Keratinocyte (primary cell): ENCODE data around the gene ELAVL2. TPM values are rescaled to one million over a fixed set of nuclear protein-coding genes. Genes with fewer than 3 reads are reported as not detected.

Experiments used
- DNase-seq: peaks from one replicate; pipeline ENCODE4 v3.0.0-alpha.2; 2011; ENCODE audit warnings: low read depth, missing footprints, low spot score
- FAIRE-seq: peaks from 2 replicates; lab custom pipeline; 2011; peaks lifted over from hg19 to GRCh38; lab: Jason Lieb, UNC
- H2AFZ ChIP-seq: 2 replicates; pipeline ENCODE4 v1.6.0; 2012; ENCODE audit warnings: low read length, control low read depth, inconsistent platforms; ENCODE audit not compliant: control insufficient read depth
- H3K27ac ChIP-seq: 2 replicates; pipeline ENCODE4 v1.5.1; 2011; ENCODE audit warnings: low read length; ENCODE audit not compliant: control insufficient read depth, insufficient read depth
- H3K27me3 ChIP-seq: 3 replicates; pipeline ENCODE4 v1.6.0; 2011; ENCODE audit warnings: low read length; ENCODE audit not compliant: control insufficient read depth, insufficient read depth; ENCODE audit errors: extremely low read depth
- H3K36me3 ChIP-seq, 2 experiments: 2 replicates in 1 of 2; 3 replicates in 1 of 2; pipeline ENCODE4 v1.5.1; 2011; ENCODE audit warnings: low read length in 2 of 2, mild to moderate bottlenecking in 1 of 2; ENCODE audit not compliant: control insufficient read depth in 2 of 2, insufficient read depth in 2 of 2; ENCODE audit errors: extremely low read depth in 1 of 2
- H3K4me1 ChIP-seq: 3 replicates; pipeline ENCODE4 v1.5.1; 2011; ENCODE audit warnings: low read length; ENCODE audit not compliant: control insufficient read depth, insufficient read depth; ENCODE audit errors: extremely low read depth
- H3K4me2 ChIP-seq: 3 replicates; pipeline ENCODE4 v1.6.0; 2011; ENCODE audit warnings: low read depth, low read length; ENCODE audit not compliant: control insufficient read depth, insufficient read depth; ENCODE audit errors: extremely low read depth
- H3K4me3 ChIP-seq, 3 experiments: fragments of 200-600 bp in 1 of 3; sonication (generic) in 1 of 3; 2 replicates in 2 of 3; 3 replicates in 1 of 3; pipeline ENCODE4 v1.5.1; 2011 to 2016; ENCODE audit warnings: low read length in 3 of 3, mild to moderate bottlenecking in 3 of 3, control low read depth in 2 of 3, inconsistent platforms in 1 of 3, low read depth in 1 of 3, mixed read lengths in 1 of 3, mixed run types in 1 of 3, moderate library complexity in 1 of 3; ENCODE audit not compliant: control insufficient read depth in 2 of 3, insufficient read depth in 2 of 3; ENCODE audit errors: extremely low read depth in 1 of 3
- H3K79me2 ChIP-seq: 2 replicates; pipeline ENCODE4 v1.6.0; 2012; ENCODE audit warnings: low read length; ENCODE audit not compliant: control insufficient read depth, insufficient read depth
- H3K9ac ChIP-seq: 3 replicates; pipeline ENCODE4 v1.6.0; 2011; ENCODE audit warnings: low read length; ENCODE audit not compliant: control insufficient read depth, insufficient read depth; ENCODE audit errors: extremely low read depth
- H3K9me1 ChIP-seq: 3 replicates; pipeline ENCODE4 v1.6.0; 2011; ENCODE audit warnings: low read length; ENCODE audit not compliant: control insufficient read depth, insufficient read depth; ENCODE audit errors: extremely low read depth
- H3K9me3 ChIP-seq: 2 replicates; pipeline ENCODE4 v1.5.1; 2012; ENCODE audit warnings: low read depth, low read length; ENCODE audit not compliant: control insufficient read depth
- H4K20me1 ChIP-seq: 3 replicates; pipeline ENCODE4 v1.6.0; 2011; ENCODE audit warnings: low read length; ENCODE audit not compliant: control insufficient read depth, insufficient read depth; ENCODE audit errors: extremely low read depth
- CTCF ChIP-seq, 3 experiments: IDR thresholded peaks in 1 of 3; conservative IDR thresholded peaks in 1 of 3; optimal IDR thresholded peaks in 1 of 3; 2 replicates in 2 of 3; 3 replicates in 1 of 3; pipeline versions ENCODE3 to v1.5.1; 2011; ENCODE audit warnings: low read length in 3 of 3, mild to moderate bottlenecking in 3 of 3, moderate library complexity in 2 of 3, control low read depth in 1 of 3, inconsistent platforms in 1 of 3; ENCODE audit not compliant: insufficient read depth in 2 of 3; ENCODE audit errors: extremely low read depth in 1 of 3
- EZH2 ChIP-seq: IDR thresholded peaks from one replicate; pipeline ENCODE4 v1.6.1; 2012; ENCODE audit warnings: inconsistent platforms, mild to moderate bottlenecking, low read length, moderate library complexity
- dilution Hi-C: fragments of 300-500 bp; cut with MboI; formaldehyde crosslinking; loops from one replicate; pipeline ENCODE4 v1.7.0; 2020; ENCODE audit warnings: low sequenced_read_pairs; ENCODE audit not compliant: extremely low pct_ligation_motif_present
- polyA plus RNA-seq, 5 experiments: library from polyadenylated mRNA; depleted of rRNA in 3 of 5; stranded (reverse) in 3 of 5; stranded (forward) in 1 of 5; unstranded in 1 of 5; fragments of >200 nt; gene quantifications; 1 replicate in 1 of 5; 2 replicates in 3 of 5; 3 replicates in 1 of 5; pipeline versions ENCODE4 v1.2.1 to v1.2.3, GENCODE V29; 2011 to 2012; ENCODE audit warnings: missing spikeins in 2 of 5, low read depth in 1 of 5, low replicate concordance in 1 of 5

Gene ELAVL2
- polyA plus RNA-seq, 1 donor (not counting 4 experiments of a cell fraction or from before 2014, with no cell fraction given): 4.3 TPM

GRCh38 chr9:23798325-23798724 is 27.7 kb downstream of the ELAVL2 start:
- FAIRE-seq (no peak), DNase-seq (no peak)
- Histone ChIP-seq H4K20me1 (no peaks in the 10 kb centered on the region), H3K9me1 (no peaks in the 10 kb centered on the region), H3K4me1 (peaks cover 4% of the 10 kb centered on the region), H3K36me3 (no peaks in the 10 kb centered on the region), H3K4me3 (no peak overlapping the region), H2AFZ (no peak overlapping the region), H3K27ac (no peak overlapping the region), H3K9ac (no peak overlapping the region), H3K4me2 (no peak overlapping the region), H3K27me3 (no peaks in the 10 kb centered on the region), H3K79me2 (no peaks in the 10 kb centered on the region), H3K9me3 (no peaks in the 10 kb centered on the region)
- dilution Hi-C loops: no loop called here
- no peak for TF ChIP-seq EZH2
- no peak for TF ChIP-seq CTCF (optimal IDR thresholded peaks at IDR 0.05 in 1 of 3, IDR thresholded peaks at IDR 0.05 in 1 of 3, conservative IDR thresholded peaks at IDR 0.05 in 1 of 3; ENCODE audit: extremely low read depth in 1 of 3, insufficient read depth in 2 of 3, low read length in 3 of 3)

DNA sequence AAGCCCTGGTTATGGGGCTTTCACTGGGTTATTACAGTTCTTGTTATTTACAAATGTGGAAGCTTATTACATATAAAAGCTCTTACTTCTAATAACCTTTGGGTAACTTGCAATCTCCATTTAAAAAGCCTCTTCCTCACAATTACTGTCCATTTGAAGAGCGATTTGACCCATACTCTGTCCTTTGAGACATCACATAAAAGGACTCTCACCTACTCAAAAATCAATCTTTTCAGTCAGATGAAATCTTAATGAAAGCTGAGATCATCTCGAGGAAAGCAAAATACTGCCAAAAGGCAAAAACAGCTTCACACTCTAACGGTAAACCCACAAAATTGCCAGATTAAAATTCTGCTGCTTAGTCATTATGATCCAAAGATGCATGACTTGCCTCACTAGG is 29.8 kb downstream of the ELAVL2 start:
- no peak overlapping the region for H3K27ac ChIP-seq
- no peak overlapping the region for H3K4me2 ChIP-seq
- H3K27me3 ChIP-seq: no peaks in the 10 kb centered on the region
- TF ChIP-seq EZH2 (no peak), CTCF (optimal IDR thresholded peaks at IDR 0.05 in 1 of 3, IDR thresholded peaks at IDR 0.05 in 1 of 3, conservative IDR thresholded peaks at IDR 0.05 in 1 of 3; ENCODE audit: extremely low read depth in 1 of 3, insufficient read depth in 2 of 3, low read length in 3 of 3) (no peak)
- no peaks in the 10 kb centered on the region for H3K79me2 ChIP-seq
- no peaks in the 10 kb centered on the region for H3K9me3 ChIP-seq
- H2AFZ ChIP-seq: no peak overlapping the region
- dilution Hi-C loops: no loop called here
- FAIRE-seq (no peak), DNase-seq (no peak)
- no peaks in the 10 kb centered on the region for H4K20me1 ChIP-seq
- no peak overlapping the region for H3K9ac ChIP-seq
- no peaks in the 10 kb centered on the region for H3K9me1 ChIP-seq
- no peaks in the 10 kb centered on the region for H3K36me3 ChIP-seq
- H3K4me1 ChIP-seq: no peaks in the 10 kb centered on the region
- no peak overlapping the region for H3K4me3 ChIP-seq
